Mesendoderm (in vitro differentiated cells): ENCODE data around the gene MALAT1.
A peak's percentile ranks its signal among the peaks of the same experiment; 100 is the strongest.

Experiments
- DNase-seq: peaks from one replicate; pipeline ENCODE4 v3.0.0; 2013
- H2AK5ac ChIP-seq: 2 replicates; pipeline ENCODE4 v1.6.1; 2013; ENCODE audit warnings: low read length, inconsistent platforms
- H2BK120ac ChIP-seq: 2 replicates; pipeline ENCODE4 v1.6.1; 2013; ENCODE audit warnings: low read depth, mild to moderate bottlenecking, low read length, moderate library complexity, mixed read lengths
- H2BK15ac ChIP-seq: replicated peaks from 2 replicates; pipeline ENCODE4 v1.6.1; 2013; ENCODE audit warnings: low read depth, mild to moderate bottlenecking, moderate library complexity
- H2BK5ac ChIP-seq: 2 replicates; pipeline ENCODE4 v1.6.1; 2013; ENCODE audit warnings: low read length, inconsistent platforms
- H3K18ac ChIP-seq: 2 replicates; pipeline ENCODE4 v1.6.1; 2013; ENCODE audit warnings: mild to moderate bottlenecking, low read length, mixed read lengths
- H3K23ac ChIP-seq: one replicate; pipeline ENCODE4 v1.6.1; 2013; ENCODE audit warnings: low read length
- H3K27ac ChIP-seq: 2 replicates; pipeline ENCODE4 v1.5.1; 2013; ENCODE audit warnings: low read depth, mild to moderate bottlenecking, inconsistent platforms, low read length, moderate library complexity
- H3K27me3 ChIP-seq: 2 replicates; pipeline ENCODE4 v1.6.1; 2013; ENCODE audit warnings: low read length, control low read depth, mild to moderate bottlenecking, inconsistent platforms; ENCODE audit not compliant: insufficient read depth, poor library complexity
- H3K36me3 ChIP-seq: 2 replicates; pipeline ENCODE4 v1.6.1; 2013; ENCODE audit warnings: low read length, inconsistent platforms; ENCODE audit not compliant: control insufficient read depth, insufficient read depth
- H3K4ac ChIP-seq: one replicate; pipeline ENCODE4 v1.6.1; 2013; ENCODE audit warnings: low read depth, mild to moderate bottlenecking, low read length, moderate library complexity
- H3K4me1 ChIP-seq: 2 replicates; pipeline ENCODE4 v1.6.1; 2013; ENCODE audit warnings: low read depth, low read length, inconsistent platforms; ENCODE audit not compliant: control insufficient read depth
- H3K4me2 ChIP-seq: 2 replicates; pipeline ENCODE4 v1.6.1; 2013; ENCODE audit warnings: low read length
- H3K4me3 ChIP-seq: 2 replicates; pipeline ENCODE4 v1.5.1; 2013; ENCODE audit warnings: mild to moderate bottlenecking, low read length
- H3K56ac ChIP-seq: one replicate; pipeline ENCODE4 v1.6.1; 2013; ENCODE audit warnings: low read length
- H3K79me1 ChIP-seq: 2 replicates; pipeline ENCODE4 v1.6.1; 2013; ENCODE audit warnings: low read length, inconsistent platforms
- H3K79me2 ChIP-seq: 2 replicates; pipeline ENCODE4 v1.6.1; 2013; ENCODE audit warnings: mild to moderate bottlenecking, low read length; ENCODE audit not compliant: control insufficient read depth, insufficient read depth
- H3K9ac ChIP-seq: 2 replicates; pipeline ENCODE4 v1.6.1; 2013; ENCODE audit warnings: low read length, inconsistent platforms
- H4K5ac ChIP-seq: one replicate; pipeline ENCODE4 v1.6.1; 2013; ENCODE audit warnings: low read length
- H4K8ac ChIP-seq: one replicate; pipeline ENCODE4 v1.6.1; 2013; ENCODE audit warnings: low read depth, mild to moderate bottlenecking, control low read depth, low read length, moderate library complexity
- WGBS: extraction: QIAGEN DNeasy Blood & Tissue Kit; methylation state at CpG from one replicate; pipeline ENCODE4 v1.1.7; 2013; ENCODE audit warnings: low lambda C conversion rate, missing lambda C conversion rate; ENCODE audit not compliant: insufficient coverage; ENCODE audit errors: extremely low coverage; 5-methylcytosine and 5-hydroxymethylcytosine counted together

The MALAT1 gene

GRCh38 chr11:65493367-65494176 lies 5.3 kb upstream of the MALAT1 start:
- Histone ChIP-seq H3K23ac (no peak overlapping the region), H3K4ac (no peak overlapping the region), H4K5ac (no peak overlapping the region), H3K4me1 (peaks cover 33% of the 10 kb centered on the region), H2BK5ac (no peak overlapping the region), H3K4me2 (no peak overlapping the region), H2AK5ac (peak overlapping the region; percentile 20), H3K36me3 (no peaks in the 10 kb centered on the region), H3K56ac (peak overlapping the region; percentile 72), H2BK120ac (no peak overlapping the region), H3K18ac (peak overlapping the region; percentile 63), H3K79me2 (no peaks in the 10 kb centered on the region), H3K9ac (peak overlapping the region; percentile 35), H2BK15ac (no peak overlapping the region), H3K27ac (peak overlapping the region; percentile 52), H3K27me3 (no peaks in the 10 kb centered on the region), H3K4me3 (no peak overlapping the region), H3K79me1 (peaks cover 5% of the 10 kb centered on the region), H4K8ac (no peak overlapping the region)
- DNase-seq = peak; percentile 92
- no CpG with 5 or more reads among the region's 12 CpGs for WGBS

- Histone ChIP-seq H3K56ac (peak overlapping the region; percentile 81), H3K4me2 (peak overlapping the region; percentile 39), H3K27me3 (no peaks in the 10 kb centered on the region), H3K23ac (no peak overlapping the region), H3K79me1 (peaks cover 5% of the 10 kb centered on the region), H3K9ac (peak overlapping the region; percentile 60), H3K27ac (peak overlapping the region; percentile 78), H3K4me1 (peaks cover 19% of the 10 kb centered on the region), H4K8ac (no peak overlapping the region), H3K18ac (peak overlapping the region; percentile 89), H3K4me3 (no peak overlapping the region), H3K79me2 (peaks cover 20% of the 10 kb centered on the region), H2BK120ac (peak overlapping the region; percentile 83), H2AK5ac (peak overlapping the region; percentile 80), H3K4ac (peak overlapping the region; percentile 94), H2BK5ac (peak overlapping the region; percentile 76), H4K5ac (no peak overlapping the region), H3K36me3 (no peaks in the 10 kb centered on the region), H2BK15ac (peak overlapping the region; percentile 65)
- no peak for DNase-seq
- no CpG with 5 or more reads among the region's 15 CpGs for WGBS
Measured at GRCh38 chr11:65496304-65497140, 2.3 kb upstream of the MALAT1 start.

GRCh38 chr11:65497141-65498041 lies 1.5 kb upstream of the MALAT1 start:
- Histone ChIP-seq H3K56ac (peak overlapping the region; percentile 99), H3K4me3 (peak overlapping the region; percentile 57), H3K27ac (peak overlapping the region; percentile 99), H3K9ac (peak overlapping the region; percentile 98), H3K79me1 (peaks cover 5% of the 10 kb centered on the region), H3K4ac (peak overlapping the region; percentile 100), H3K27me3 (no peaks in the 10 kb centered on the region), H4K8ac (peak overlapping the region; percentile 99), H2BK15ac (peak overlapping the region; percentile 27), H3K18ac (peak overlapping the region; percentile 100), H2BK5ac (peak overlapping the region; percentile 96), H3K23ac (peak overlapping the region; percentile 99), H3K4me2 (peak overlapping the region; percentile 99), H3K36me3 (no peaks in the 10 kb centered on the region), H4K5ac (peak overlapping the region; percentile 36), H3K79me2 (peaks cover 27% of the 10 kb centered on the region), H3K4me1 (peaks cover 12% of the 10 kb centered on the region), H2BK120ac (peak overlapping the region; percentile 98), H2AK5ac (peak overlapping the region; percentile 97)
- peak; percentile 99 for DNase-seq
- no CpG with 5 or more reads among the region's 61 CpGs for WGBS

- Histone ChIP-seq H3K79me2 (peaks cover 35% of the 10 kb centered on the region), H3K27me3 (no peaks in the 10 kb centered on the region), H3K56ac (peak overlapping the region; percentile 99), H3K4me2 (peak overlapping the region; percentile 99), H3K18ac (peak overlapping the region; percentile 100), H3K4me3 (peak overlapping the region; percentile 57), H3K23ac (peak overlapping the region; percentile 29), H3K4ac (peak overlapping the region; percentile 100), H4K8ac (peak overlapping the region; percentile 99), H3K27ac (peak overlapping the region; percentile 99), H3K36me3 (peaks cover 3% of the 10 kb centered on the region), H3K9ac (peak overlapping the region; percentile 98), H2BK120ac (peak overlapping the region; percentile 98), H2BK5ac (peak overlapping the region; percentile 96), H2AK5ac (peak overlapping the region; percentile 97), H2BK15ac (peak overlapping the region; percentile 27), H3K79me1 (peaks cover 5% of the 10 kb centered on the region), H3K4me1 (peaks cover 9% of the 10 kb centered on the region), H4K5ac (peak overlapping the region; percentile 36)
- WGBS = no CpG with 5 or more reads among the region's 24 CpGs
- peak; percentile 70 for DNase-seq
Measured at GRCh38 chr11:65498042-65498726, 661 bp upstream of the MALAT1 start.

GRCh38 chr11:65498727-65498976 lies 193 bp upstream of the MALAT1 start:
- Histone ChIP-seq H2BK15ac (peak overlapping the region; percentile 27), H3K9ac (peak overlapping the region; percentile 98), H3K4me3 (no peak overlapping the region), H3K79me2 (peaks cover 39% of the 10 kb centered on the region), H4K8ac (no peak overlapping the region), H2AK5ac (no peak overlapping the region), H3K18ac (peak overlapping the region; percentile 100), H3K56ac (peak overlapping the region; percentile 99), H3K4ac (peak overlapping the region; percentile 100), H3K36me3 (peaks cover 4% of the 10 kb centered on the region), H2BK120ac (peak overlapping the region; percentile 98), H3K27me3 (no peaks in the 10 kb centered on the region), H3K27ac (peak overlapping the region; percentile 99), H3K4me1 (peaks cover 9% of the 10 kb centered on the region), H3K23ac (no peak overlapping the region), H3K79me1 (peaks cover 5% of the 10 kb centered on the region), H3K4me2 (peak overlapping the region; percentile 99), H4K5ac (peak overlapping the region; percentile 36), H2BK5ac (peak overlapping the region; percentile 96)
- WGBS = no CpG with 5 or more reads among the region's 6 CpGs
- no peak for DNase-seq
